ENCODE measurements around the gene INMT.

GRCh38 chr7:30726296-30727006 is 25.5 kb upstream of the INMT start:
- no peak for TF ChIP-seq EZH2 (IDR thresholded peaks at IDR 0.05; ENCODE audit: insufficient read depth, poor library complexity, severe bottlenecking)
- no peak for TF ChIP-seq EZH2phosphoT487 (IDR thresholded peaks at IDR 0.05; ENCODE audit: insufficient read depth, low read depth)

Data from GM23248 (cell line).